Small intestine (tissue), 7 donors: Measurements from ENCODE around the gene CHST14. TPM values are rescaled to one million over a fixed set of nuclear protein-coding genes. Genes with fewer than 3 reads are reported as not detected.

ENCODE experiments used
- DNase-seq, 2 donors: peaks; one replicate each; pipeline versions ENCODE4 v3.0.0 to v3.0.0-alpha.2; 2013
- FAIRE-seq: peaks from 2 replicates; lab custom pipeline; 2012; peaks lifted over from hg19 to GRCh38; lab: Jason Lieb, UNC
- H3K27ac ChIP-seq, 3 donors: one replicate each; pipeline ENCODE4 v1.5.1; 2013; ENCODE audit warnings: low read length in 2 of 3, mild to moderate bottlenecking in 2 of 3, control low read depth in 1 of 3, inconsistent platforms in 1 of 3, low read depth in 1 of 3, moderate library complexity in 1 of 3
- H3K27me3 ChIP-seq, 3 donors: one replicate each; pipeline ENCODE4 v1.6.1; 2013; ENCODE audit warnings: low read length in 3 of 3, inconsistent platforms in 1 of 3; ENCODE audit not compliant: control insufficient read depth in 3 of 3, insufficient read depth in 3 of 3
- H3K36me3 ChIP-seq, 3 donors: one replicate each; pipeline ENCODE4 v1.6.1; 2013; ENCODE audit warnings: low read length in 3 of 3, inconsistent platforms in 1 of 3, low read depth in 1 of 3, mild to moderate bottlenecking in 1 of 3, moderate library complexity in 1 of 3; ENCODE audit not compliant: control insufficient read depth in 3 of 3, insufficient read depth in 2 of 3
- H3K4me1 ChIP-seq, 3 donors: one replicate each; pipeline ENCODE4 v1.6.1; 2013; ENCODE audit warnings: low read length in 2 of 3, inconsistent platforms in 1 of 3, low read depth in 1 of 3, mild to moderate bottlenecking in 1 of 3, moderate library complexity in 1 of 3; ENCODE audit not compliant: control insufficient read depth in 3 of 3, insufficient read depth in 2 of 3
- H3K4me3 ChIP-seq, 3 donors: one replicate each; pipeline ENCODE4 v1.5.1; 2013; ENCODE audit warnings: low read length in 3 of 3, control low read depth in 1 of 3, inconsistent platforms in 1 of 3, low read depth in 1 of 3, mild to moderate bottlenecking in 1 of 3, moderate library complexity in 1 of 3
- H3K9me3 ChIP-seq, 2 donors: one replicate each; pipeline ENCODE4 v1.6.1; 2013; ENCODE audit warnings: low read depth in 1 of 2, low read length in 1 of 2; ENCODE audit not compliant: control insufficient read depth in 2 of 2, insufficient read depth in 1 of 2
- WGBS, 3 donors: extraction: QIAGEN DNeasy Blood & Tissue Kit; methylation state at CpG; one replicate each; pipeline ENCODE4 v1.1.7; 2013; 5-methylcytosine and 5-hydroxymethylcytosine counted together
- polyA plus RNA-seq, 4 donors: library from polyadenylated mRNA; stranded (reverse) in 3 of 4; unstranded in 1 of 4; fragments of 200-250 nt in 3 of 4; fragments of 120-200 nt in 1 of 4; gene quantifications; one replicate each; pipeline versions ENCODE4 v1.2.1 to v1.2.3, GENCODE V29; 2013
- donor health status: healthy with polysubstance abuse.
- donor health status: control.
- donor health status: control.
- donor health status: Bipolar disorder and iron deficiency.
- donor health status: healthy.

CHST14 gene
- polyA plus RNA-seq, 4 donors = 0.45 to 11.3 (median 3.7) TPM

DNA sequence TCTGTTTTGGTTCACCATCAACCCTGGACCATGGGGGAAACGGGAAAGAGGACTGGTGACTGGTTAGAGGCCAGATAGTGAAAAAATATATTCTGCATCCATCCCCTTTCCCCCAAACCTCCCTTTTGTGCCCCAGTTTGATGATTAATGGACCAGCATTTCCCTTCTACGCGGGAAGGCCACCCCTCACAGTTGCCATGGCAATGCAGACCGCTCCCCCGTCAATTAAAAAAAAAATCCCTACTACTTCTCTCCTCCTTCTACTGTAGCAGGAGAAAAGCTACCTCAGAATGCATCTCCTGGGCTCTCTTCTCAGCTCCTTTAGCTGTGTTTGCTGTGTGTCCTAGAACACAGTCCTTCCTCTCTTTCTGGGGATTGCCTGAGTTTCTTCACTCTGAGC, 26.0 kb upstream of the CHST14 start:
- DNase-seq (no peak), FAIRE-seq (no peak)
- Histone ChIP-seq H3K27ac (no peak overlapping the region), H3K4me1 (peaks cover 6 to 34% (median 7%) of the 10 kb centered on the region in 3 donors), H3K9me3 (no peaks in the 10 kb centered on the region), H3K27me3 (peaks cover 0 to 7% (median 0%) of the 10 kb centered on the region in 3 donors), H3K4me3 (no peak overlapping the region), H3K36me3 (peaks cover 0 to 8% (median 0%) of the 10 kb centered on the region in 3 donors)
- 80 to 90% (median 85%) methylated on average over 5 of the region's 5 CpGs for WGBS, 3 donors

DNA sequence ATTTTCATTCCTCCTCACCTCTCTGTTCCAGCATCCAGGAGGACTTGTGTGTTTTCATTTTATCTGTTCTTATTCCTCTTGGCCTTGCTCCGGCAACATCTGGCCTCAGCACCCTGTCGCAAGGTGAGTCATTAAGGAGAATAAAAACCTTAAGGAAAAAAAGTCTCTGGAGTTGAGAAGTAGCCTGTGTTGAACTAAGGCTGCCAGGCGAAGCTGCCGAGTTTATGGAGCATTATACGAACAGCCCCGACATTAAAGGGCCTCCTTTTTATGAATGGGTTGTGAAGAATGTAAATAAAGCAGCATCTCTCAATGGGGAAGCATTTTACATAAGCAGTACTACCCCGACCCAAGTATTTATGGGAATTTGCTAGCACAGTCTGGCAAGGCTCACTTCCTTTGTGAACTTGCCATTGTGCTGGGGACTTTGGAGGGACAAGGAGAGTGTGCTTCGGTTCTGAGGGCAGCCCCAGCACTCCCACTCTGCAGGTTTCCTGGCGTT, 25.3 kb upstream of the CHST14 start:
- WGBS, 3 donors = 25 to 43% (median 34%) methylated on average over 9 of the region's 9 CpGs
- FAIRE-seq (no peak), DNase-seq (peak in 1 of 2 donors; percentile 52)
- H3K36me3 ChIP-seq = peaks cover 0 to 12% (median 0%) of the 10 kb centered on the region in 3 donors
- no peaks in the 10 kb centered on the region for H3K27me3 ChIP-seq
- no peak overlapping the region for H3K4me3 ChIP-seq
- no peak overlapping the region for H3K27ac ChIP-seq
- no peaks in the 10 kb centered on the region for H3K9me3 ChIP-seq
- peaks cover 6 to 27% (median 7%) of the 10 kb centered on the region in 3 donors for H3K4me1 ChIP-seq

DNA sequence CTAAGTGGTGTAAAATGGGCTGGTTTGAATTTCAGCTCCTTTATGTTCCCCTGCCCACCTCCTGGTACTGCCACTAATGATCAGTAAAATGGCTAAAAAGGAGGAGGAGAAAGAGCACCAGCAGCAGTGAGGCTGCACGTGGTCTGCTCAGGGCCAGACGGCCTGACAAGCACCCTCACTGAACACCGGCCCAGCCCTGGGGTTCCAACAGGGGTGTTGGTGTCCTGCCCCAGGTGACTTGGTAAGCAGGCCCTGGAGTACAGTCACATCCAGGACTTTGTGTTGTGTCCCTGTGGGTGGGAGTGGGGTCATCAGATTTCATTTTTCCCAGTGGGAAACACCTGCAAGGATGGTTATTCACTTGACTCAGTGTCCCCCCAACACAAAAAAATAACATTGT, 24.6 kb upstream of the CHST14 start:
- peaks cover 6 to 34% (median 8%) of the 10 kb centered on the region in 3 donors for H3K4me1 ChIP-seq
- no peak overlapping the region for H3K4me3 ChIP-seq
- no peak overlapping the region for H3K27ac ChIP-seq
- H3K36me3 ChIP-seq = peaks cover 0 to 12% (median 0%) of the 10 kb centered on the region in 3 donors
- WGBS, 3 donors = 76 to 81% (median 79%) methylated on average over 3 of the region's 3 CpGs
- no peaks in the 10 kb centered on the region for H3K9me3 ChIP-seq
- FAIRE-seq (no peak), DNase-seq (no peak)
- H3K27me3 ChIP-seq = no peaks in the 10 kb centered on the region

DNA sequence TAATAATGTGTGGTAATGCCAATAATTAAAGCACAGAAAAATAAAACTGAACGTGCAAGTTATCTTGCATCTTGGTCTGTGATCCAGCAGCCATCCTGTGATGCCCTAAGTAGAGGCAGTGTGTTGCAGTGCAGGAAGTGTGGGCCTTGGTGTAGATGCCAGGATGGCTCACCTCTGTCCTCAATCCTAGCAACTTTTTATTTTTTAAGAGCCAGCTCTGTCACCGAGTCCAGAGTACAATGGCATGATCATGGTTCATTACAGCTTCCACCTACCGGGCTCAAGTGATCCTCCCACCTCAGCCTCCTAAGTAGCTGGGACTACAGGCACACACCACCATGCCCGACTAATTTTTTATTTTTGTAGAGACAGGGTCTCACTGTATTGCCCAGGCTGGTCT, 22.4 kb upstream of the CHST14 start:
- H3K4me1 ChIP-seq = peaks cover 12 to 45% (median 15%) of the 10 kb centered on the region in 3 donors
- 55 to 80% (median 56%) methylated on average over 4 of the region's 4 CpGs for WGBS, 3 donors
- no peak for FAIRE-seq

DNA sequence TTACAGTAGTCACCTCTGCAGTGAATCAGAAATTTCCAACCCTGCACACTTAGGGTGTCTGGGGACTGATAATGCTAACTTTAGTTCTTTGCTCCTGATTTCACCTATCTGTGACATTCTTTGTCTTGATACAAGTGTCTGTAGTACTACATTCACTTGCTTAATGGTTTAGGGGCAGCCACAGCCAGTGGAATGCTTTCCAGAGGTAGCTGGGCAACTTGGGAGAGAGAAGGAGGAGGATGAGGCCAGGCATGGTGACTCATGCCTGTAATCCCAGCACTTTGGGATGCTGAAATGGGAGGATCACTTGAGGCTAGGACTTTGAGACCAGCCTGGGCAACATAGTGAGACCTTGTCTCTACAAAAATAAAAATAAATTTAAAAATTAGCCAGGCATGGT, 21.5 kb upstream of the CHST14 start:
- H3K4me3 ChIP-seq = no peak overlapping the region
- peaks cover 0 to 10% (median 0%) of the 10 kb centered on the region in 3 donors for H3K36me3 ChIP-seq
- H3K27me3 ChIP-seq = no peaks in the 10 kb centered on the region
- H3K27ac ChIP-seq = no peak overlapping the region
- FAIRE-seq (no peak), DNase-seq (no peak)
- H3K9me3 ChIP-seq = no peaks in the 10 kb centered on the region
- peaks cover 15 to 47% (median 19%) of the 10 kb centered on the region in 3 donors for H3K4me1 ChIP-seq

More for the DNA sequence above, 22.4 kb upstream of the CHST14 start:
- H3K4me3 ChIP-seq = no peak overlapping the region
- H3K9me3 ChIP-seq = no peaks in the 10 kb centered on the region
- DNase-seq = peak in 1 of 2 donors; percentile 69
- H3K27me3 ChIP-seq = no peaks in the 10 kb centered on the region
- no peak overlapping the region for H3K27ac ChIP-seq
- peaks cover 0 to 11% (median 0%) of the 10 kb centered on the region in 3 donors for H3K36me3 ChIP-seq

DNA sequence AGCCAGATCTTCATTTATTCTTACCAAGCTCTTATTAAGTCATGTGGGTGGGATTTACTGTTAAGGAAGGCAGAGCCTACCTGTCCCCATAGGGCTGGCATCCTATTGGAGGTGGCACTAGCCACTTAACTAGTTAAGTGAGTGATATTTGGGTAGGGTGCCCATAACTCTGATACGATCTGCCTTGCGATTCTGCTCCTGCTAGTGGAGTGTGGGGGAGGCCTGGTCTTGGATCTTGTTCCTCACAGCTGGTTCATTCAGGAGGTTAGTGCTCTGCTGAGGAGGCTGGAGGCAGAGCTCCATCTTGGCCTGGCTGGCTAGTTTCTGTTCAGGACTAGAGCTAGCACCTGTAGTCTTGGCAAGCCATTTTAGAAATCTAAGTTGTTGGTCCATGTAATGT, 20.7 kb upstream of the CHST14 start:
- H3K4me1 ChIP-seq = peaks cover 16 to 51% (median 16%) of the 10 kb centered on the region in 3 donors
- no peak overlapping the region for H3K4me3 ChIP-seq
- DNase-seq = no peak
- WGBS, 3 donors = 92 to 93% (median 93%) methylated on average over 2 of the region's 2 CpGs
- H3K27ac ChIP-seq = no peak overlapping the region
- FAIRE-seq = no peak
- no peaks in the 10 kb centered on the region for H3K27me3 ChIP-seq
- peaks cover 0 to 13% (median 0%) of the 10 kb centered on the region in 3 donors for H3K36me3 ChIP-seq
- H3K9me3 ChIP-seq = no peaks in the 10 kb centered on the region

DNA sequence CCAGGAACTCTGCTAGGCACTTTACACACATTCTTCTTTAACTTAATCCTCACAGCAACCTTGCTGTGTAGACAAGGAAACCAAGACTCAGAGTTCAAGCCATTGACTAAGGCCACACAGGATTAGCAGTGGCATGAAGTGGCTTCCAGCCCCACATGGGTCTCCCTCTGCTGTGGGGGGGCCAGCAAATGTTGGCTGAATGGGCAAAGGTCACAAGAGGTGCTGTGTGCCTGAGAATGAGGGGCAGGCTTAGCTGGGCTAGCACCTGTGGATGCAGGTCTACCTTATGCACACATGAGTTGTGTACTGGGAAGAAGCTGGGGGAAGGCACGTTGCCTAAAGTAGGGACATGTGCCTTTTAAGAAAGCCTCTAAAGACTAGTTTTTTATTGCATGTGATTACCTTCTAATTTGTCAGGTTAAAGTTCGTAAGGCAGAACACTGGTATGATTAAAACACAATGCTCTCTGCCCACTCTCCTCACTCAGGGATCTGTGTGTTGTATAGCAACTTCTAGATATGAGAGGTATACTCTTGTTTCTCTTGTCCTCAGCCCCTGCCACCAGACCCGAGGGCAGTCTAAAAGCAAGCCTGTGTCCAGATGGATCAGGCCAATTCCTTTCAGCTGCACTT, 19.1 kb upstream of the CHST14 start:
- Histone ChIP-seq H3K4me1 (peaks cover 21 to 55% (median 21%) of the 10 kb centered on the region in 3 donors), H3K9me3 (no peaks in the 10 kb centered on the region), H3K36me3 (peaks cover 0 to 19% (median 0%) of the 10 kb centered on the region in 3 donors), H3K4me3 (no peak overlapping the region), H3K27me3 (no peaks in the 10 kb centered on the region), H3K27ac (peak overlapping the region; percentile 6 to 58 (median 46))
- FAIRE-seq (no peak), DNase-seq (peak; percentile 53 to 78)
- WGBS, 3 donors = 16 to 59% (median 27%) methylated on average over 3 of the region's 3 CpGs

DNA sequence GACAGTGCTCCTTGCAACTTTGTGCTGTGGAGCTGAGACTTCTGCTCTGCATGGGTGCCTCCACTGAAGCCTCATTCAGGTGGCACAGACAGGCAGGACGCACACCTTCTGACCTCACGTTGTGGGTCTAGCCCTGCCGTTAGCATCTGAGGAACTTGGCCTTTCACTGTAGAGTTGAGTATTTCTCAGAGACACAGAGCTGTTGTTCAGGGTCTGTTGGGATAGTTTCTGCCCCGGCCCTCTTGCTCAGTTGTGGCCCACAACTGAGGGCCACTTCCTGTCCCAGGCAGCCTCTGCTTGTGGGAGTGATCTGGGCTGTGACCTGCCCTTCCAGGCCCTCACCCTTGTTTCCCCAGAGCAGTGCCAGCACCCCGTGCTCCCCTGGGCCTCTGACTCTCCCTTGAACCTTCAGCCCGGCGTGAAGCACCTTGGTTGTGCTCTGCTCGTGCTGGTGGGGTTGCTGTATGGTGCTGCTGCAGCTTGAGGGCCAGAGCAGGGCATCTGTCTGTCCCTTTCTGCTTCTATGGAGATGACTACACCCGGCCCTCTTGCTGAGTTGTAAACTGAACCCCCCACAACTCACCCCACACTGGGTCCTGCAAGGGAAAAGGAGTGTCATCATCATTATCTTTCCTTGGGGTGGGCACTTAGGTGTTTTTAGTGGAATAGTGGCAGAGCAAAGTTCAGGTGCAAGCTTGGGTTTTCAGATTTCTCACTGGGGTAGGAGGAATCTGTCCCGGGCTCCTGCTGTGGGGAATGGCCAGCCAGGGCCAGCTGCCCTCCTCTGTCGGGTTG, 18.3 kb upstream of the CHST14 start:
- Histone ChIP-seq H3K9me3 (no peaks in the 10 kb centered on the region), H3K4me1 (peaks cover 21 to 63% (median 21%) of the 10 kb centered on the region in 3 donors), H3K4me3 (no peak overlapping the region), H3K36me3 (peaks cover 0 to 24% (median 0%) of the 10 kb centered on the region in 3 donors), H3K27me3 (no peaks in the 10 kb centered on the region), H3K27ac (peak overlapping the region; percentile 6 to 58 (median 46))
- DNase-seq (peak in 1 of 2 donors; percentile 25), FAIRE-seq (no peak)
- WGBS, 3 donors = 24 to 49% (median 26%) methylated on average over 10 to 11 of the region's 11 CpGs
